Panc1 (cell line): ENCODE data around the gene OTOF. TPM values are rescaled to one million over a fixed set of nuclear protein-coding genes. Genes with fewer than 3 reads are reported as not detected.

Source experiments
- ATAC-seq: fragments of 200-7000 bp; cut with Tn5 transposase; 2 replicates; pipeline ENCODE4 v1.9.1; 2020; ENCODE audit warnings: mild to moderate bottlenecking, moderate library complexity
- BruUV-seq: library from RNA; stranded (reverse); fragments of 400-500 nt; replicated peaks from 2 replicates; lab custom pipeline; 2021; lab: Mats Ljungman, UMichigan
- CTCF ChIA-PET: fragments of 300-600 bp; sonication (Branson Sonifier 250); formaldehyde crosslinking; loops from one replicate; lab custom pipeline; 2022; ENCODE audit warnings: antibody characterized with exemption; lab: Charles Lee
- POLR2A ChIA-PET: fragments of 300-600 bp; sonication (Branson Sonifier 250); formaldehyde crosslinking; loops from one replicate; lab custom pipeline; 2022; ENCODE audit warnings: antibody characterized with exemption; lab: Charles Lee
- DNase-seq: peaks from one replicate; pipeline ENCODE4 v3.0.0-alpha.2; 2010; ENCODE audit warnings: low read depth, low spot score
- H3K27ac ChIP-seq: 2 replicates; pipeline ENCODE4 v1.5.1; 2011; ENCODE audit warnings: mild to moderate bottlenecking, low read length, inconsistent platforms
- H3K27me3 ChIP-seq: fragments of 200-500 bp; sonication (Bioruptor generic); 2 replicates; pipeline ENCODE4 v1.6.0; 2014; ENCODE audit warnings: low read length, inconsistent platforms; ENCODE audit not compliant: control insufficient read depth, insufficient read depth
- H3K36me3 ChIP-seq: fragments of 200-500 bp; sonication (Bioruptor generic); 2 replicates; pipeline ENCODE4 v1.5.1; 2014; ENCODE audit warnings: inconsistent platforms, mild to moderate bottlenecking, low read length, moderate library complexity; ENCODE audit not compliant: control insufficient read depth, insufficient read depth
- H3K4me1 ChIP-seq: 2 replicates; pipeline ENCODE4 v1.5.1; 2011; ENCODE audit warnings: inconsistent platforms, mild to moderate bottlenecking, low read length, moderate library complexity; ENCODE audit not compliant: control insufficient read depth, insufficient read depth
- H3K4me3 ChIP-seq, 2 experiments: 2 replicates each; pipeline ENCODE4 v1.5.1; 2011 to 2012; ENCODE audit warnings: low read depth in 2 of 2, low read length in 2 of 2, mild to moderate bottlenecking in 2 of 2, inconsistent platforms in 1 of 2, moderate library complexity in 1 of 2
- H3K9me3 ChIP-seq: fragments of 200-500 bp; sonication (Bioruptor generic); 2 replicates; pipeline ENCODE4 v1.5.1; 2014; ENCODE audit warnings: low read depth, mild to moderate bottlenecking, inconsistent platforms, low read length, moderate library complexity; ENCODE audit not compliant: control insufficient read depth, insufficient read depth
- POLR2AphosphoS5 ChIP-seq: IDR thresholded peaks from 2 replicates; pipeline ENCODE4 v1.6.1; 2012; ENCODE audit warnings: mild to moderate bottlenecking, low read depth, low read length, moderate library complexity
- SIN3A ChIP-seq: IDR thresholded peaks from 2 replicates; pipeline ENCODE4 v1.6.1; 2012; ENCODE audit warnings: low read depth, mild to moderate bottlenecking, low read length, moderate library complexity, borderline replicate concordance; ENCODE audit not compliant: insufficient read depth
- TCF7L2 ChIP-seq: IDR thresholded peaks from 2 replicates; pipeline ENCODE4 v1.6.1; 2011; ENCODE audit warnings: mild to moderate bottlenecking, low read depth, low read length, inconsistent platforms
- in situ Hi-C: cut with HindIII; loops from 2 replicates; pipeline ENCODE4 v1.10.0; 2016; ENCODE audit warnings: low sequenced_read_pairs, low pct_unique_long_range_greater_than_20kb
- intact Hi-C: fragments of 100-400 bp; cut with micrococcal nuclease; formaldehyde crosslinking; loops from one replicate; pipeline ENCODE4 v1.10.0; 2022; ENCODE audit not compliant: unreplicated experiment
- total RNA-seq: library from RNA; stranded (reverse); gene quantifications from one replicate; pipeline ENCODE4 v1.2.1, GENCODE V29; 2021; ENCODE audit not compliant: unreplicated experiment
- TF ChIP-seq, protein P1 (sequence below): fragments of 450-650 bp; IDR thresholded peaks from 2 replicates; pipeline ENCODE4 v1.5.1; 2017; ENCODE audit warnings: mild to moderate bottlenecking
- TF ChIP-seq, protein P2 (sequence below), 2 experiments: IDR thresholded peaks; 2 replicates each; pipeline ENCODE4 v1.6.1; 2011 to 2012; ENCODE audit warnings: low read depth in 2 of 2, control low read depth in 1 of 2, low read length in 1 of 2, mild to moderate bottlenecking in 1 of 2, moderate library complexity in 1 of 2; ENCODE audit not compliant: insufficient read depth in 1 of 2

The OTOF gene
- total RNA-seq, 1 experiment from 2014 or later, result 0.41 TPM

DNA sequence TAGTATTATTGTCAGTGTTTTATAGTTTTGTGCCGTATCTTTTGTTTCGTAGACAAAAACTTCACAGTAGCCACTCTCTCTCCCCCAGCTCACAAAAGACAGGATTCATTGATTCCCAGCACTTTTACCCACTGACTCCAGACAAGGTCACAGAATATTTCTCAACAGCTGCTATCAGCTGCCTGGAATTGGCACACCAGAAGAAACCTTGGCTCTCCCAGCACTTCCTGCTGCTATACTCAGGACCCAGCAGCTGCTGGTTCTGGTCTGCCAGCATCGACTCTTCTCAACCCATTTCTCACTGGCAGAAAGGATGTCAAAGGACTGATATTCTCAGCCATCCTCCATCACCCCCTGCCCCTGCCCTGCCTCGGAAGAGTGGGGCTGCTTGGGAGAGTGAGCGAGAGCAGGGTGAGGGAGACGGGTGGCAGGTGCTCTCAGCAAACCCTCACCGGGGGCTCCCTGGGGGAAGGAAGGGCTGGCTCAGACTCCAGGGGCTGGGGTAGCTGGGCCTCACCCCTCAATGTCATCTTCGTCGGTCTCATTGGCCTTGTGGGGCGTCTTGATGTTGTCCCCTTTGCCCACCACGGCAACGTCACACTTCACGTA is 6.1 kb upstream of the OTOF start:
- ChIA-PET POLR2A (no interaction called here), CTCF (no interaction called here)
- Histone ChIP-seq H3K9me3 (no peaks in the 10 kb centered on the region), H3K27ac (no peak overlapping the region), H3K27me3 (no peaks in the 10 kb centered on the region), H3K4me3 (no peak overlapping the region), H3K36me3 (no peaks in the 10 kb centered on the region), H3K4me1 (no peaks in the 10 kb centered on the region)
- no peak for DNase-seq
- in situ Hi-C loops, result no loop called here
- intact Hi-C loops, result no loop called here
- no peak for ATAC-seq
- TF ChIP-seq, protein P1, sequence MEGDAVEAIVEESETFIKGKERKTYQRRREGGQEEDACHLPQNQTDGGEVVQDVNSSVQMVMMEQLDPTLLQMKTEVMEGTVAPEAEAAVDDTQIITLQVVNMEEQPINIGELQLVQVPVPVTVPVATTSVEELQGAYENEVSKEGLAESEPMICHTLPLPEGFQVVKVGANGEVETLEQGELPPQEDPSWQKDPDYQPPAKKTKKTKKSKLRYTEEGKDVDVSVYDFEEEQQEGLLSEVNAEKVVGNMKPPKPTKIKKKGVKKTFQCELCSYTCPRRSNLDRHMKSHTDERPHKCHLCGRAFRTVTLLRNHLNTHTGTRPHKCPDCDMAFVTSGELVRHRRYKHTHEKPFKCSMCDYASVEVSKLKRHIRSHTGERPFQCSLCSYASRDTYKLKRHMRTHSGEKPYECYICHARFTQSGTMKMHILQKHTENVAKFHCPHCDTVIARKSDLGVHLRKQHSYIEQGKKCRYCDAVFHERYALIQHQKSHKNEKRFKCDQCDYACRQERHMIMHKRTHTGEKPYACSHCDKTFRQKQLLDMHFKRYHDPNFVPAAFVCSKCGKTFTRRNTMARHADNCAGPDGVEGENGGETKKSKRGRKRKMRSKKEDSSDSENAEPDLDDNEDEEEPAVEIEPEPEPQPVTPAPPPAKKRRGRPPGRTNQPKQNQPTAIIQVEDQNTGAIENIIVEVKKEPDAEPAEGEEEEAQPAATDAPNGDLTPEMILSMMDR, result no peak
- no peak for TF ChIP-seq TCF7L2
- TF ChIP-seq, protein P2, sequence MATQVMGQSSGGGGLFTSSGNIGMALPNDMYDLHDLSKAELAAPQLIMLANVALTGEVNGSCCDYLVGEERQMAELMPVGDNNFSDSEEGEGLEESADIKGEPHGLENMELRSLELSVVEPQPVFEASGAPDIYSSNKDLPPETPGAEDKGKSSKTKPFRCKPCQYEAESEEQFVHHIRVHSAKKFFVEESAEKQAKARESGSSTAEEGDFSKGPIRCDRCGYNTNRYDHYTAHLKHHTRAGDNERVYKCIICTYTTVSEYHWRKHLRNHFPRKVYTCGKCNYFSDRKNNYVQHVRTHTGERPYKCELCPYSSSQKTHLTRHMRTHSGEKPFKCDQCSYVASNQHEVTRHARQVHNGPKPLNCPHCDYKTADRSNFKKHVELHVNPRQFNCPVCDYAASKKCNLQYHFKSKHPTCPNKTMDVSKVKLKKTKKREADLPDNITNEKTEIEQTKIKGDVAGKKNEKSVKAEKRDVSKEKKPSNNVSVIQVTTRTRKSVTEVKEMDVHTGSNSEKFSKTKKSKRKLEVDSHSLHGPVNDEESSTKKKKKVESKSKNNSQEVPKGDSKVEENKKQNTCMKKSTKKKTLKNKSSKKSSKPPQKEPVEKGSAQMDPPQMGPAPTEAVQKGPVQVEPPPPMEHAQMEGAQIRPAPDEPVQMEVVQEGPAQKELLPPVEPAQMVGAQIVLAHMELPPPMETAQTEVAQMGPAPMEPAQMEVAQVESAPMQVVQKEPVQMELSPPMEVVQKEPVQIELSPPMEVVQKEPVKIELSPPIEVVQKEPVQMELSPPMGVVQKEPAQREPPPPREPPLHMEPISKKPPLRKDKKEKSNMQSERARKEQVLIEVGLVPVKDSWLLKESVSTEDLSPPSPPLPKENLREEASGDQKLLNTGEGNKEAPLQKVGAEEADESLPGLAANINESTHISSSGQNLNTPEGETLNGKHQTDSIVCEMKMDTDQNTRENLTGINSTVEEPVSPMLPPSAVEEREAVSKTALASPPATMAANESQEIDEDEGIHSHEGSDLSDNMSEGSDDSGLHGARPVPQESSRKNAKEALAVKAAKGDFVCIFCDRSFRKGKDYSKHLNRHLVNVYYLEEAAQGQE (IDR thresholded peaks at IDR 0.05; ENCODE audit: insufficient read depth in 1 of 2, low read depth in 2 of 2, low read length in 1 of 2), result no peak
- no peak for TF ChIP-seq POLR2AphosphoS5
- TF ChIP-seq SIN3A, result no peak
- BruUV-seq, result no TSS peak

DNA sequence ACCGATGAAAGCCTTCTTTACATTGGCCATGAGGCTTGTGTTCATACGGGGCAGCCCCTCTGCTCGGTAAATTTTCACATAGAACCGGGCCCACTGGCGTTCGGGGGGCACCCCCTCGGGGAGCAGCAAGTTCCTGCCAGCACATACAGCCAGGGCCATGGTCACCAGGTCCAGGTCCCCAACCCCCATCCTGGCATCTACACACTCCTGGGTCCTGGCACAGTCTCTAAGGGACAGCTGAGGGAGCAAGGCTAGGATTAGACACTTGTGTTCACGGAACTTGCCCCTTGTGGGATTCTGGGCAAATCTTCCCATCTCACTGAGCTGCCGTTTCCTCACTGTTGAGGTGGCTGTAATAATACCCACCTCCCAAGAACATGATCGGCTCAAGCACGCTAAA is 5.6 kb upstream of the OTOF start:
- Histone ChIP-seq H3K4me3 (no peak overlapping the region), H3K27ac (no peak overlapping the region), H3K4me1 (no peaks in the 10 kb centered on the region), H3K36me3 (no peaks in the 10 kb centered on the region), H3K27me3 (no peaks in the 10 kb centered on the region), H3K9me3 (no peaks in the 10 kb centered on the region)
- no TSS peak for BruUV-seq
- DNase-seq (no peak), ATAC-seq (no peak)
- ChIA-PET CTCF (no interaction called here), POLR2A (no interaction called here)
- intact Hi-C loops (no loop called here), in situ Hi-C loops (no loop called here)
- TF ChIP-seq POLR2AphosphoS5 (no peak), SIN3A (no peak), TCF7L2 (no peak)
- TF ChIP-seq, protein P2 (IDR thresholded peaks at IDR 0.05; ENCODE audit: insufficient read depth in 1 of 2, low read depth in 2 of 2, low read length in 1 of 2), result no peak
- TF ChIP-seq, protein P1, result no peak
